GM18951 (cell line): Measurements from ENCODE around the gene ABCA9.
"Not testable (repeated sequence)": the region's sequence is repeated elsewhere in the genome, so short reads cannot be mapped to it uniquely, and the experiment has no call there.

Experiments used
- POLR2A ChIP-seq: IDR thresholded peaks from 4 replicates; pipeline ENCODE4 v1.6.1; 2011; ENCODE audit warnings: mild to moderate bottlenecking; ENCODE audit not compliant: insufficient read length, insufficient read depth; ENCODE audit errors: extremely low read depth
- in situ Hi-C: fragments of 300-500 bp; cut with MboI; formaldehyde crosslinking; loops from one replicate; pipeline ENCODE4 v1.12.0; 2022; ENCODE audit warnings: low sequenced_read_pairs, mixed read lengths, inconsistent platforms; ENCODE audit not compliant: unreplicated experiment

Gene ABCA9

DNA sequence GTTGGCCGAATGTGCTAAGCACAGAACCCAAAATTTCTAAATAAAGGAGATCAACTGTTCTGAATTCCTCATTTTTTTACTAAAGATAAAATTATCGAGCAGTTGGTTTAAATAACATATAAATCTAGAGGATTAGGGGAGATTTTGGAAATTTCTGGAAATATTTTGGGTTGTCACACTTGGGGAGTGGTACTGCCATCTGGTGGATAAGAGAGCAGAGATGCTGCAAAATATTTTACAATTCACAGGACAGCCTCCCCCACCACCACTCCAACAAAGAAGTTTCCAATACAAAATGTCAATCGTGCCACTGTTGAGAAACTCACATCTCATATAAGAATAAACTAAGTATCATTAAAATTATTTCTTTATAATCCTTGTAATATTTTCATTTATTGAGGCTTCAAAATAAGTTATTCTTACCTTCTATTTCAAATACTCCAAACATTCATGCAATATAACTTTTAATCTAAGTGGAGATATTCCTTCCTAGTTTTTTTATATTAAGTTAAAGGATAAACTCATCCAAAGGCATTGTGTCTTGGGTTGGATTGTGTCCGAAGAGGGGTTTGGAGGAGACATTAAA is 88.5 kb downstream of the ABCA9 start:
- in situ Hi-C loops = loop anchor here (10.0 kb wide), 1 partner anchor 197 kb away; no protein-coding TSS in a partner anchor
- no peak for TF ChIP-seq POLR2A

DNA sequence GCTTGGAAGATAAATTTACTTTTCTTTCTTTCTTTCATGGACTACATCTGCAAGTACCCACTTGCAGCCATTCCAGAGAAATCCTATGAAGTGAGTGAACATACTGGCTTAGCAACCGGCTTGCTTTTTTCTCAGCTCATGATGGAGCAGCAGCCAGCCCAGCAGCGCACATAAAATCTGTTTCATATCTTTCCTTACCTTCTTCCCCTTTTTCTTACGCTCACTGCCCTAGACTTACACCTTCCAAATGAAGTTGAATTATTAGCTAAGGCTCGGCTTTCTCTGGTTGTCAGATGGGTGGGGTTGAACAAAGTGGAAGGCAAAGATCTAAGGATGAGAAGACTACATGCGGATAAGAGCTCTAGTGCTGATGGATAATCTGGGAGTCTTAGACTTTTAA is 91.6 kb downstream of the ABCA9 start:
- no peak for TF ChIP-seq POLR2A
- in situ Hi-C loops = no loop called here

DNA sequence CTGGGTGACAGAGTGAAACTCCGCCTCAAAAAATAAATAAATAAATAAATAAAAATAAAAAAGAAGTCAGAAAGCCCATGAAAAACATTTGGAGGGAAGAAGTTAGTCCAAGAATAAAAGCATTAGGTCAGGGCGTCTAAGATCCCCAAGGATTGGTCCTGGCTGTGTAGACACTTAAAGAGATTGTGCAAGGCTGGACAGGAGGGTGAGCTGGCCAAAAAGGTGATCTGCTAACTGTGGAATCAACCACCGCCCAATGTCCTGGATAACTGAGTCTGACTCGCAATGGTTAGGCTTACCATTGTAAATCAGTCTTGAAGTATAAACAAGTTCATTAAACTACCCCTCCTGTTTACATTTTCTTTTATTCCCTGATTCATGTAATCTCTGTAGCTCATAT is 96.8 kb downstream of the ABCA9 start:
- in situ Hi-C loops = no loop called here

DNA sequence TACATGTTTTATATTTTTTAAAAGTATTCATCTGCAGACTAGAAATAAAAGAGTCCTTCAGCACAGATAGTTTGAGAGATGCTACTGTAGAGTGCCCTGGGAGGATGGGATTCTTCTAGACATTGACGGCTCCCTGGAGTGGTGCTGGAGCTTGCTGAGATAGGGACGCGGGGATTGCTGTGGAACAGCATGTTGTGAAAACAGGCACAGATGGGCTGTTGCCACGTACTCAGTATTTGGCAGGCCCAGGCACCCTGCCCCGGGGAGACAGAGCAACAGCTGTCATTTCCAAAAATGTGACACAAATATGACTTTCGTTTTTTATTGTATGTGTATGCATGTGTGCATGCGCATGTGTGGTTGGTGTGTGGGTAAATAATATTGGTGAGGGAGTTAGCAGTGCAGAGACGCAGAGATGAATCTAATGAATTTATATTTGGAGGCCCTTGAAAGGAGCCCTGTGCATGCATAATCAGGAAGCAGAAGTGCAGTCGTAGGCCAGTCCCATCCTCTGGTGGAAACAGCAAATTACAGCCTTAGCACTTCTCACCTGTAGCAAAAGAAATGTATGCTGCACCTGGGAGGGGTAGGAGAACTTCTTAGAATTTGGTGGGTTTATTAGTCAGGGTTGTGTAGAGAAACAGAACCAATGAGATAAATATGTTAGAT is 99.4 kb downstream of the ABCA9 start:
- in situ Hi-C loops = no loop called here
- no peak for TF ChIP-seq POLR2A

More for the DNA sequence above, 96.8 kb downstream of the ABCA9 start:
- no peak for TF ChIP-seq POLR2A

DNA sequence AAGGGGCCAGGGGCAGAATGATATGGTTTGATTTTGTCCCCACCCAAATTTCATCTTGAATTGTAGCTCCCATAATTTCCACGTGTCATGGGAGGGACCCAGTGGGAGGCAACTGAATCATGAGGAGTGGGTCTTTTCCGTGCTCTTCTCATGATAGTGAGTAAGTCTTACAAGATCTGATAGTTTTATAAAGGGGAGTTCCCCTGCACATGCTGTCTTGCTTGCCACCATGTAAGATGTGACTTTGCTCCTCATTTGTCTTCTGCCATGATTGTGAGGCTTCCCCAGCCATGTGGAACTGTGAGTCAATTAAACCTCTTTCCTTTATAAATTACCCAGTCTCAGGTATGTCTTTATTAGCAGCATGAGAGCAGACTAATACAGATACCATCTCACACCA is 101.6 kb downstream of the ABCA9 start:
- in situ Hi-C loops = not testable (repeated sequence)

DNA sequence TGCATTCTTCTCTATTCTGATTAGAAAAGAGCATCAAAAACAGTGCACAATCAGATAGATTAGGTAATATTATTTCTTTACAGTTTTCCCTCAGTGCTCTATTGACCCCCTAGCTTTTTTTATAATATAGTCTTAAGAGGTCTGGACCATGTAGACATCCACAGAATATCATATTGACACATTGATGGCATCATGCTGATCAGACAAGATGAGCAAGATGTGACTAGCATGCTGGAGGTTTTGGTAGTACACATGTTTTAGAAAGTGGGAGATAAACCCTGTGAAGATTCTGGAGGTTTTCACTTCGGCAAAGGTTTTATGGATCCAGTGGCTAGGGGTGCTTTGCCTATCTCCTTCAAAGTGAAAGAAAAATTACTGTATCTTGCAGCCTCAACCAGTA is 102.8 kb downstream of the ABCA9 start:
- in situ Hi-C loops = no loop called here
- TF ChIP-seq POLR2A = no peak

DNA sequence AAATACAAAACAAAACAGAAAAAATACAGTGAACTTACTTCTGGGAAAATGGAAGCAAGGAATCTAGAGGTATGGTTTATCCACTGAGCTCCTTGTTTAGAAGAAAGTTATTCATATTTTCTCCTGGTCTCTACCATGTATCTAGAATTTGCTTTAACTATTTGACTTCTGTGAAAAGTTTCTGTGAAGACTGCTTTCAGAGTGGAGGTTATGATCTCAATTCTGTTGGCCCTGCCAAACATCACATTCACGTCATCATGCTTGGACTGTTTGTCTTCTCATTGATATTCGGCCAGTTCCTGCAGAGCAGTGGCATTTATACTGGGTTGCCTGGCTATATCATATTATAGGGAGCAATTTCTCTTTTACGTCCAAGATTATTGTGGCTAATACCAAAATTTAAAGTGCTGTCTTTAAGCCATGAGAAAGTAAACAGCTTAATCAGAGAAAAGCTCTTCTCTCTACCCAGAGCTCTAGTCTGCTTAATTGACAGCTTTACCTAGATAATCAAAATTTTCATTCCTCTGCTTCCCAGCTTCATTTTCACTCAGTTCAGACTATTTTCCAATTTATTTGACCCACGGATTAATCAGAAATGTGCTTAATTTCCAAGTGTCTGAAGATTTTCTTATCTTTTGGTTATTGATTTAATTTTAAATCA is 105.4 kb downstream of the ABCA9 start, which contains the start of gene ABCA8:
ABCA8 (minus strand) TSS at position 212 of the 661 bp plus-strand sequence. CDS start 13,358 bp downstream, outside the sequence.
- TF ChIP-seq POLR2A = no peak
- in situ Hi-C loops = no loop called here

DNA sequence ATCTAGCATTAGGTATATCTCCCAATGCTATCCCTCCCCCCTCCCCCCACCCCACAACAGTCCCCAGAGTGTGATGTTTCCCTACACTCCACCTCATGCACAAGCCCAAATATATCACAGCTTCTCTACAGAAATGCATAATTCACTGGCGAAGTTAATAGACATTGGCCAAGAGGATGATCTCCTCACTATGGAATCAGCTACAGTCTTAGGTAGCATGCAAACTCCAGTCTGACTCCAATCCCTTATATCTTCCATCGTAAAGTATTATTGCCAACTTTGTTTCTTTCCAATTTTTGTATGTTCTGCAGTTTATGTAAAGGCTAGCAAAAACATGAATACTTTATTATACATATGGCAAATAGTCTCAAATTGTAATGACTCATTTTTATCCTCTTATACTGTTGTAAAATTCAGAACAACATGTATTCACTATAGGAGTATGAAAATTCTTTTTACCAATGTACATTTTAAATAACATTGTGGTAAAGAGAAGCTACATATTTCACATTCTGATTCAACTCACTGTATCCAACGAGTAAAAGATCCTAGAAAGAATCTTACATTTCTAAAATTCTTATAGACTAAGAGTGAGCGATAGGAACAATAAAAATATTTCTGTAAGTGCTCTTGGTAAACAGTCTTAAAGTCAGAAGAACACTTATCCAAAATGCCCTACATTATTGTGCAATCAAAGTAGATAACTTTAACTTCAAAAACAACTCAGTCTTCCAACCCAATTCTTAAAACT is 106.4 kb downstream of the ABCA9 start:
- TF ChIP-seq POLR2A = no peak
- in situ Hi-C loops = no loop called here

DNA sequence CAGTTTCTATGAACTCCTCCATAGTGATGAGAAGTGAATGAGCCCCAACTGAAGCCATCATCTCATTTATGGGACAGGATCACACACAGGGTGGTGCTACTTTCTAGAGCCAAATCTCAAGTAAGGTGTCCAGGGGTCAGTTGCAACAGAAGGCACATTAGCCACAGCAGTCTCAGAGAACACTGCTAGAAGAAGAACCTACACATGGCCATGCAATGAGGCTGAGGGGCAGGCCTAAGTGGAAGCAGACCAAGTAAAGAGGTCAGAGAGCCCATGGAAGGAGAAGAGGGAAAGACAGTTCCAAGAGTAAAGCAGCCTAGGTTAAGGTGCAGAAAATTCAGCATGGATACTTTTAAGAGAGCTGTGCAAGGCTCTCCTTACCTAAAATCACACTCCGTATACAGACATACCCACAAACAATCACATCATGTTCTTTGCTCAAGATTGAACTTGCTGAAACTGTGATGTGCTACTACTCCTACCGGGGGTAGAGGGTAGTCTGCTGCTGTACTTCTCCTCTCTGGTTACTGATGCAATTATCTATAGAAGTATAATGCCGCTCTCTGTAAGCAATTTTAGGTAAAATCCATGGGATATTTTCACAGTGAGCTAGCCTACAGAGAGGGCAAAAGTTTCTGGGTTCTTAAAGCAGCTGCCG is 107.3 kb downstream of the ABCA9 start:
- in situ Hi-C loops = no loop called here
- no peak for TF ChIP-seq POLR2A

DNA sequence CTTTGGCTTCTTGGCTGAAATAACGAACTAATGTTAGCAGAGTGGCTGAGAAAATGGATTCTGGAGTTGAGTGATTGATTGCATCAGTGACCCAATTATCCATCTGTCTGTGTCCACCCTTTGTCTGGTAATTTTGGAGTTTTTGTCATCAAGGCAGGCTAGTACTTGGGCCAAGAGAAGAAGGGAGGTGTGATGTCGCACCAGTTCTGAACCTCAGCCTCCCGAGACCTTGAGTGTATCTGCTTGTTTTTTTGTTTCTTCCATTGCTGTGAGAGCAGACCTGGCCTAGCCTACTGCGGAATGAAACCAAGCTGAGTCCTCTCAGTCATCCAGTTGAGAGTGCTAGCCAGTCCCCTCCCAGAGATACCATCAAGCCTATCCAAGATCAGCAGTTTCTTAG is 110.0 kb downstream of the ABCA9 start:
- no peak for TF ChIP-seq POLR2A
- in situ Hi-C loops = no loop called here

DNA sequence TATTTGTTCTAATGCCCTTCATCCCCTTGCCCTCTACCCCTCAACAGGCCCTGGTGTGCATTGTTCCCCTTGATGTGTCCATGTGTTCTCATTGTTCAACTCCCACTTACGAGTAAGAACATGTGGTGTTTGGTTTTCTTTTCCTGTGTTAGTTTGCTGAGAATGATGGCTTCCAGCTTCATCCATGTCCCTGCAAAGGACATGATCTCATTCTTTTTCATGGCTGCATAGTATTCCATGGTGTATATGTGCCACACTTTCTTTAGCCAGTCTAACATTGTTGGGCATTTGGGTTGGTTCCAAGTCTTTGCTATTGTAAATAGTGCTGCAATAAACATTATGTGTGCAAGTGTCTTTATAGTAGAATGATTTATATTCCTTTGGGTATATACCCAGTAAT is 112.9 kb downstream of the ABCA9 start:
- in situ Hi-C loops = not testable (repeated sequence)

DNA sequence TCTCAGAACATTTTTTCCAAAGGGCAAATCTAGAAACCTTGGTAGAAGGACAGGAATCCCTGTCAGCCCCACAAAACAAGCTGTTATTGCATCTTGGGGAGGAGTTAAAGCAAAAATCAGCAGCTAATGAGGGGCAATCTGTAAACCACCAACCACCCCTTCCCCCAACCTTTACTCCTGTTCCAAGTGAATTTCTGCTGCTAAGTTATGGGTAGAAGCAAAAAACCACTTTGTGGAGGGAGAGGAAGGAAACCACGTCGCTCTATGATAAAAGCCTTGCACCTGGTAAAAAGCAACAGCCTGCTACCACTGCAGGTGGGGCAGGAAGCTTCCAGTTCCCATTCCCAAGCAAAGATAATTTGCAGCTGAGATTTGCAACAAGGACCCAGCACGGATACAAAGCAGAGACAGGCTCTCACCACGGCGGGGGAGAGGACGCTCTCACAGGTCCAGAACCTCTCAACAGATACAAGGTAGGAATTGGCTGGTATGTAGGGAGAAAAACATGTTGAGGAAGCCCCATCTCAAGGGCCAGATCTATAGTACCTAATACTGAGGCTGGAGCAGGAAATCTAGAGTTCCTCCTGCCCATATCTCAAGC is 116.2 kb downstream of the ABCA9 start:
- in situ Hi-C loops = no loop called here
- no peak for TF ChIP-seq POLR2A

DNA sequence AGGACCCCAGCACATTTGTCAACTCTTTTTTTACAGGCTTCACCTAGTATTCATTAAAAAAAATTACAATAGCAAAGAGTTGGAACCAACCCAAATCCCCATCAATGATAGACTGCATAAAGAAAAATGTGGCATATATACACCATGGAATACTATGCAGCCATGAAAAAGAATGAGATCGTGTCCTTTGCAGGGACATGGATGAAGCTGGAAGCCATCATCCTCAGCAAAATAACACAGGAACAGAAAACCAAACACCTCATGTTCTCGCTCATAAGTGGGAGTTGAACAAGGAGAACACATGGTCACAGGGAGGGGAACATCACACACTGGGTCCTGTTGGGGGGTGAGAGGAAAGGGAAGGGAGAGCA is 116.9 kb downstream of the ABCA9 start:
- in situ Hi-C loops = not testable (repeated sequence)
